ENCODE data around the gene GRIK5. TPM values are rescaled to one million over a fixed set of nuclear protein-coding genes. Genes with fewer than 3 reads are reported as not detected.
A peak's percentile ranks its signal among the peaks of the same experiment; 100 is the strongest.

The GRIK5 gene
- total and polyA plus RNA-seq, 4 donors: 0.26 to 1.6 (median 0.55) TPM

GRCh38 chr19:42066075-42066754, 3.8 kb downstream of the GRIK5 start:
- ATAC-seq (ENCODE audit: insufficient read depth, low FRiP score) (no peak), DNase-seq (peak in 1 of 3 donors; percentile 6)
- H3K4me3 ChIP-seq: no peak overlapping the region
- peaks cover 0 to 3% (median 0%) of the 10 kb centered on the region in 4 donors for H3K9me3 ChIP-seq (ENCODE audit: control insufficient read depth in 4 of 4, insufficient read depth in 3 of 4, low read length in 3 of 4)
- no peaks in the 10 kb centered on the region for H3K36me3 ChIP-seq (ENCODE audit: control insufficient read depth in 4 of 4, insufficient read depth in 4 of 4, low read length in 4 of 4)
- peaks cover 0 to 3% (median 0%) of the 10 kb centered on the region in 5 donors for H3K4me1 ChIP-seq (ENCODE audit: control insufficient read depth in 5 of 5, insufficient read depth in 5 of 5, low read length in 5 of 5)
- no peak for TF ChIP-seq CTCF (IDR thresholded peaks at IDR 0.05; ENCODE audit: control extremely low read depth, extremely low read depth)
- peaks cover 0 to 17% (median 14%) of the 10 kb centered on the region in 3 donors for H3K27me3 ChIP-seq (ENCODE audit: control insufficient read depth in 3 of 3, insufficient read depth in 3 of 3, low read length in 2 of 3)
- no peak overlapping the region for H3K27ac ChIP-seq (ENCODE audit: low read depth in 1 of 2, low read length in 1 of 2)
- WGBS, 2 donors: 44 to 58% methylated on average over 9 of the region's 9 CpGs
- H3K9ac ChIP-seq (ENCODE audit: insufficient read depth in 1 of 2, low read length in 2 of 2): no peak overlapping the region

GRCh38 chr19:42065511-42065910, 4.5 kb downstream of the GRIK5 start:
- no peak overlapping the region for H3K27ac ChIP-seq (ENCODE audit: low read depth in 1 of 2, low read length in 1 of 2)
- peaks cover 0 to 3% (median 0%) of the 10 kb centered on the region in 5 donors for H3K4me1 ChIP-seq (ENCODE audit: control insufficient read depth in 5 of 5, insufficient read depth in 5 of 5, low read length in 5 of 5)
- no peak overlapping the region for H3K4me3 ChIP-seq
- peaks cover 0 to 3% (median 0%) of the 10 kb centered on the region in 4 donors for H3K9me3 ChIP-seq (ENCODE audit: control insufficient read depth in 4 of 4, insufficient read depth in 3 of 4, low read length in 3 of 4)
- H3K27me3 ChIP-seq (ENCODE audit: control insufficient read depth in 3 of 3, insufficient read depth in 3 of 3, low read length in 2 of 3): peaks cover 0 to 17% (median 14%) of the 10 kb centered on the region in 3 donors
- WGBS, 2 donors: 91 to 98% methylated on average over 9 of the region's 9 CpGs
- no peak for DNase-seq
- no peaks in the 10 kb centered on the region for H3K36me3 ChIP-seq (ENCODE audit: control insufficient read depth in 4 of 4, insufficient read depth in 4 of 4, low read length in 4 of 4)
- no peak overlapping the region for H3K9ac ChIP-seq (ENCODE audit: insufficient read depth in 1 of 2, low read length in 2 of 2)
- ATAC-seq (ENCODE audit: insufficient read depth, low FRiP score): no peak
- TF ChIP-seq CTCF (IDR thresholded peaks at IDR 0.05; ENCODE audit: control extremely low read depth, extremely low read depth): no peak

- Histone ChIP-seq H3K9ac (ENCODE audit: insufficient read depth in 1 of 2, low read length in 2 of 2) (no peak overlapping the region), H3K27me3 (ENCODE audit: control insufficient read depth in 3 of 3, insufficient read depth in 3 of 3, low read length in 2 of 3) (peaks cover 0 to 17% (median 14%) of the 10 kb centered on the region in 3 donors), H3K9me3 (ENCODE audit: control insufficient read depth in 4 of 4, insufficient read depth in 3 of 4, low read length in 3 of 4) (peaks cover 0 to 3% (median 0%) of the 10 kb centered on the region in 4 donors), H3K4me1 (ENCODE audit: control insufficient read depth in 5 of 5, insufficient read depth in 5 of 5, low read length in 5 of 5) (peaks cover 0 to 3% (median 0%) of the 10 kb centered on the region in 5 donors), H3K4me3 (no peak overlapping the region), H3K36me3 (ENCODE audit: control insufficient read depth in 4 of 4, insufficient read depth in 4 of 4, low read length in 4 of 4) (no peaks in the 10 kb centered on the region), H3K27ac (ENCODE audit: low read depth in 1 of 2, low read length in 1 of 2) (no peak overlapping the region)
- ATAC-seq (ENCODE audit: insufficient read depth, low FRiP score): no peak
- DNase-seq: no peak
- WGBS, 2 donors: 93 to 96% methylated on average over 10 to 13 of the region's 13 CpGs
- TF ChIP-seq CTCF (IDR thresholded peaks at IDR 0.05; ENCODE audit: control extremely low read depth, extremely low read depth): no peak
These were observed 5.0 kb downstream of the GRIK5 start for GRCh38 chr19:42065051-42065450.

Data from lung (tissue), 12 donors.